Calu3 (cell line): Measurements from ENCODE around the gene NXF1. TPM values are rescaled to one million over a fixed set of nuclear protein-coding genes. Genes with fewer than 3 reads are reported as not detected.

Experiments used
- BruUV-seq: library from RNA; stranded (reverse); fragments of 400-500 nt; replicated peaks from 2 replicates; lab custom pipeline; 2021; lab: Mats Ljungman, UMichigan
- CTCF ChIA-PET: fragments of 300-600 bp; sonication (Branson Sonifier 250); formaldehyde crosslinking; loops from one replicate; lab custom pipeline; 2022; ENCODE audit warnings: antibody characterized with exemption; lab: Charles Lee
- DNase-seq: peaks from one replicate; pipeline ENCODE4 v3.0.0; 2022
- H3K27ac Mint-ChIP-seq: one replicate; pipeline ENCODE4 v1.8.0; 2022; ENCODE audit warnings: mixed read lengths; ENCODE audit not compliant: unreplicated experiment
- H3K27me3 Mint-ChIP-seq: one replicate; pipeline ENCODE4 v1.8.0; 2022; ENCODE audit warnings: mixed read lengths; ENCODE audit not compliant: unreplicated experiment
- H3K36me3 Mint-ChIP-seq: one replicate; pipeline ENCODE4 v1.8.0; 2022; ENCODE audit warnings: mild to moderate bottlenecking, moderate library complexity, mixed read lengths; ENCODE audit not compliant: insufficient read depth, unreplicated experiment
- H3K4me1 Mint-ChIP-seq: one replicate; pipeline ENCODE4 v1.8.0; 2022; ENCODE audit warnings: mild to moderate bottlenecking, low read depth, mixed read lengths; ENCODE audit not compliant: unreplicated experiment
- H3K4me3 Mint-ChIP-seq: one replicate; pipeline ENCODE4 v1.8.0; 2022; ENCODE audit warnings: mild to moderate bottlenecking, low read depth, moderate library complexity, mixed read lengths; ENCODE audit not compliant: unreplicated experiment
- H3K9me3 Mint-ChIP-seq: one replicate; pipeline ENCODE4 v1.8.0; 2022; ENCODE audit warnings: low read depth, mixed read lengths; ENCODE audit not compliant: unreplicated experiment
- intact Hi-C: fragments of 100-400 bp; cut with micrococcal nuclease; formaldehyde crosslinking; loops from one replicate; pipeline ENCODE4 v1.10.0; 2022; ENCODE audit not compliant: unreplicated experiment
- total RNA-seq: library from RNA; stranded (reverse); gene quantifications from 2 replicates; pipeline ENCODE4 v1.2.3, GENCODE V29; 2022
- TF ChIP-seq, protein P1 (sequence below): fragments of 200-600 bp; IDR thresholded peaks from one replicate; pipeline ENCODE4 v1.8.0; 2022; ENCODE audit warnings: antibody characterized with exemption; ENCODE audit not compliant: unreplicated experiment

The NXF1 gene
- total RNA-seq, 1 experiment from 2014 or later: 51.6 TPM

DNA sequence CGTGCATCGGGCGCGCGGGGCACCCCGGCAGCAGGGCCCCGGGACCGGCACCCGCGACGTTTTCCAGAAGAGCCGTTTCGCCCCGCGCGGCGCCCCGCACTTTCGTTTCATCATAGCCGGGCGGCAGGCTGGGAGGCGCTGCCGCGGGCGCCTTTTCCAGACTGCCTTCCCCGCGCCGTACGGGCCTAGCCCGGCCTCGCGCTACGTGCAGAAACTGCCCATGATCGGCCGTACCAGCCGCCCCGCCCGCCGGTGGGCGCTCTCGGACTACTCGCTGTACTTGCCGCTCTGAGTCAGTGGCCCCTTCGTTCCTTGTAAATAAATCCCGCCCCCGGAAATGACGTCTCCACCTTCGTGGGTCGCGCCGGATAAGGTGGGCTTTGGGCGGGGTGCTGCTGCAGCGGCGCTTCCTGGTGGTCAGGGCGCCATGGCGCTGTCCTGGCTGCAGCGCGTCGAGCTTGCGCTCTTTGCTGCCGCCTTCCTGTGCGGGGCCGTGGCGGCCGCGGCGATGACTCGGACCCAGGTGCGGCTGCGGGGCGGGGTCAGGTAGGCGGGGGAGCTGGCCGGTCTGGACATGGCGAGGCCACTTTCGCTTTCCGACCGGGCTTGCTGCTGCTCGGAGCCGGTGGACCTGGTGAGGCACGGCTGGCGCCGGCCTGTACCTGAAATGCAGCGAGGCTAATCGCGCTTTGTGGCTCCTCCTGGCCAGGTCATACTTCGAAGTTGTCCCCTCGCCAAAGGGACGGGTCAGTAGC lies 18.1 kb downstream of the NXF1 start, which contains the start of gene TMEM179B:
Gene TMEM179B, plus strand, starts transcription at position 398 of the 755 bp plus-strand sequence. Its CDS starts 30 bp downstream, at position 428.
- peaks cover 24% of the 10 kb centered on the region for H3K4me1 Mint-ChIP-seq
- DNase-seq: peak; percentile 98
- CTCF ChIA-PET: interaction anchor here (0.5 to 3.1 kb wide), 21 partner anchors 11 to 166 kb away, joined by 3 to 16 read pairs (median 4); partner anchors contain the start of genes B3GAT3, HNRNPUL2, POLR2G and SLC3A2
- peak within 1 kb of the TSS; percentile 96 for H3K4me3 Mint-ChIP-seq
- H3K9me3 Mint-ChIP-seq: no peaks in the 10 kb centered on the region
- H3K27ac Mint-ChIP-seq: peak within 1 kb of the TSS; percentile 93
- no peaks in the 10 kb centered on the region for H3K27me3 Mint-ChIP-seq
- TF ChIP-seq, protein P1, sequence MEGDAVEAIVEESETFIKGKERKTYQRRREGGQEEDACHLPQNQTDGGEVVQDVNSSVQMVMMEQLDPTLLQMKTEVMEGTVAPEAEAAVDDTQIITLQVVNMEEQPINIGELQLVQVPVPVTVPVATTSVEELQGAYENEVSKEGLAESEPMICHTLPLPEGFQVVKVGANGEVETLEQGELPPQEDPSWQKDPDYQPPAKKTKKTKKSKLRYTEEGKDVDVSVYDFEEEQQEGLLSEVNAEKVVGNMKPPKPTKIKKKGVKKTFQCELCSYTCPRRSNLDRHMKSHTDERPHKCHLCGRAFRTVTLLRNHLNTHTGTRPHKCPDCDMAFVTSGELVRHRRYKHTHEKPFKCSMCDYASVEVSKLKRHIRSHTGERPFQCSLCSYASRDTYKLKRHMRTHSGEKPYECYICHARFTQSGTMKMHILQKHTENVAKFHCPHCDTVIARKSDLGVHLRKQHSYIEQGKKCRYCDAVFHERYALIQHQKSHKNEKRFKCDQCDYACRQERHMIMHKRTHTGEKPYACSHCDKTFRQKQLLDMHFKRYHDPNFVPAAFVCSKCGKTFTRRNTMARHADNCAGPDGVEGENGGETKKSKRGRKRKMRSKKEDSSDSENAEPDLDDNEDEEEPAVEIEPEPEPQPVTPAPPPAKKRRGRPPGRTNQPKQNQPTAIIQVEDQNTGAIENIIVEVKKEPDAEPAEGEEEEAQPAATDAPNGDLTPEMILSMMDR: peak; percentile 23
- intact Hi-C loops: loop anchor here (5.0 kb wide), 1 partner anchor 90 kb away; no protein-coding TSS in a partner anchor
- H3K36me3 Mint-ChIP-seq: peaks cover 63% of the 10 kb centered on the region
- BruUV-seq: no TSS peak

DNA sequence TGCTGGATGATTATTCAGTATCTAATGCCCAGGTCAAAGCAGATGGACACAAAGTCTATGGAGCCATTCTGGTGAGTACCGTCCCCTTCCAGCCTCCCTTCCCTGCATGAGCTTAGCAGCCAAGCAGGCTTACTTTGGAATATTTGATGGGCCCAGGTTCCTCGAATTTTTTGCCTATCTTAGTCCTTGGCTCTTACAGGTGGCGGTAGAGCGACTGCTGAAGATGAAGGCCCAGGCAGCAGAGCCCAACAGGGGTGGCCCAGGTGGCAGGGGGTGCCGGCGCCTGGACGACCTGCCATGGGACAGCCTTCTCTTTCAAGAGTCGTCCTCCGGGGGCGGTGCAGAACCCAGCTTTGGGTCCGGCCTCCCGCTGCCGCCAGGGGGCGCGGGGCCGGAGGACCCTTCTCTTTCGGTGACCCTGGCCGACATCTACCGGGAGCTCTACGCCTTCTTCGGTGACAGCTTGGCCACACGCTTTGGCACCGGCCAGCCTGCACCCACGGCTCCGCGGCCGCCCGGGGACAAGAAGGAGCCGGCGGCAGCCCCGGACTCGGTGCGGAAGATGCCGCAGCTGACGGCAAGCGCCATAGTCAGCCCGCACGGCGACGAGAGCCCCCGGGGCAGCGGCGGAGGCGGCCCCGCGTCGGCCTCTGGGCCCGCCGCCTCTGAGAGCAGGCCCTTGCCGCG lies 18.8 kb downstream of the NXF1 start:
- Mint-ChIP-seq H3K27ac (peak overlapping the region; percentile 93), H3K4me1 (peaks cover 24% of the 10 kb centered on the region), H3K27me3 (no peaks in the 10 kb centered on the region), H3K9me3 (no peaks in the 10 kb centered on the region), H3K4me3 (peak overlapping the region; percentile 96), H3K36me3 (peaks cover 56% of the 10 kb centered on the region)
- DNase-seq: peak; percentile 93
- TF ChIP-seq, protein P1: peak; percentile 95
- CTCF ChIA-PET: interaction anchor here (0.5 to 3.1 kb wide), 18 partner anchors 10 to 165 kb away, joined by 3 to 16 read pairs (median 3); partner anchors contain the start of genes B3GAT3, HNRNPUL2, POLR2G and SLC3A2
- BruUV-seq: TSS peak; percentile 14
- intact Hi-C loops: loop anchor here (1.0 to 5.0 kb wide), 2 partner anchors 76 to 91 kb away; no protein-coding TSS in a partner anchor

DNA sequence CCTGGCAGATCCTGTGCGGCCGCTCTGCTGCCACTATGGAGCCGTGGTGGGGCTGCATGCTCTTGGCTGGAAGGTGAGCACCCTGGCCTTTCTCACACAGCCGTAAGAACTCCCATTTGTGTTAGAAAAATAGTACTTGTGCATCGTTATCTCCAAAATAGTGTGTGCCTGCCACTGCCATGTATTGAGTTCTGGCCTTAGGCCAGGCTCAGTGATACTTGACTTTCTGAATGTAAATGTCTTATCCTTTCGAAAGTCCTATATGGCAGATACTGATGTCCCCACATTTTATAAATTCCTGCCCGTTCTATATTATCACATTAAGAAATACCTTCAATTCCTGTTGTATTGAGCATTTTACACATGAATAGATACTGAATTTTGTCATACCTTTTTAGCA lies 22.5 kb downstream of the NXF1 start:
- no peak overlapping the region for H3K27ac Mint-ChIP-seq
- TF ChIP-seq, protein P1: no peak
- CTCF ChIA-PET: no interaction called here
- H3K27me3 Mint-ChIP-seq: no peaks in the 10 kb centered on the region
- H3K9me3 Mint-ChIP-seq: no peaks in the 10 kb centered on the region
- intact Hi-C loops: no loop called here
- H3K36me3 Mint-ChIP-seq: peaks cover 26% of the 10 kb centered on the region
- H3K4me3 Mint-ChIP-seq: no peak overlapping the region
- no peaks in the 10 kb centered on the region for H3K4me1 Mint-ChIP-seq
- BruUV-seq: no TSS peak
- no peak for DNase-seq

DNA sequence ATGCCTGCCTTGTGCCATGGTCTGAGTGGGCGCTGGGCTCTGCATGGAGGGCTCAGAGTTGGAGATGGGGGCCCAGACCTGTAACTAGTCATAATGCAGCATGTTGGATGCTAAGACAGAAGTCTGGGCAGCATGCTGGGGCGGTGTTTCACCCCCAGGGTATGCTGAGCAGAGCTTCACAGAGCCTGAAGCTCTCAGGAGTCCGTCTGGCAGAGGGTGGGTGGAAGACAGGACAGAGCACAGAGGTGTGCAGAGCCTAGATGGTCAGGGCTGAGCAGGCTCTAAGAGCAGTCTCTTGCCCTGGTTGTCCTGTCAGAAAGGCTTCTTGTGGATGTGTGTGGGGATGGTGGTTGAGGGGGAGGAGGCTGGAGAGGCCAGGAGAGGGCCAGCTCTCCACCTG lies 26.8 kb downstream of the NXF1 start:
- intact Hi-C loops: no loop called here
- H3K36me3 Mint-ChIP-seq: peaks cover 41% of the 10 kb centered on the region
- no peaks in the 10 kb centered on the region for H3K27me3 Mint-ChIP-seq
- no peaks in the 10 kb centered on the region for H3K4me1 Mint-ChIP-seq
- TF ChIP-seq, protein P1: no peak
- CTCF ChIA-PET: no interaction called here
- BruUV-seq: no TSS peak
- no peak overlapping the region for H3K4me3 Mint-ChIP-seq
- H3K27ac Mint-ChIP-seq: no peak overlapping the region
- H3K9me3 Mint-ChIP-seq: no peaks in the 10 kb centered on the region
- no peak for DNase-seq
